GM13977 (cell line): Measurements from ENCODE around the gene NEK4.
"Not testable (repeated sequence)": the region's sequence is repeated elsewhere in the genome, so short reads cannot be mapped to it uniquely, and the experiment has no call there.

Experiments used
- DNase-seq: peaks from one replicate; pipeline ENCODE4 v3.0.0; 2012; ENCODE audit warnings: low spot score
- CTCF ChIP-seq: IDR thresholded peaks from 2 replicates; pipeline ENCODE4 v1.5.1; 2012; ENCODE audit warnings: mild to moderate bottlenecking, control low read depth; ENCODE audit not compliant: insufficient read depth; ENCODE audit errors: extremely low read depth, missing control alignments
- in situ Hi-C: fragments of 300-500 bp; cut with MboI; formaldehyde crosslinking; loops from one replicate; pipeline ENCODE4 v1.12.0; 2022; ENCODE audit warnings: low sequenced_read_pairs, low pct_unique_long_range_greater_than_20kb, mixed read lengths, inconsistent platforms; ENCODE audit not compliant: unreplicated experiment

Gene NEK4

GRCh38 chr3:52678265-52679198, 92.2 kb downstream of the NEK4 start:
- TF ChIP-seq CTCF: no peak
- in situ Hi-C loops: no loop called here
- no peak for DNase-seq

DNA sequence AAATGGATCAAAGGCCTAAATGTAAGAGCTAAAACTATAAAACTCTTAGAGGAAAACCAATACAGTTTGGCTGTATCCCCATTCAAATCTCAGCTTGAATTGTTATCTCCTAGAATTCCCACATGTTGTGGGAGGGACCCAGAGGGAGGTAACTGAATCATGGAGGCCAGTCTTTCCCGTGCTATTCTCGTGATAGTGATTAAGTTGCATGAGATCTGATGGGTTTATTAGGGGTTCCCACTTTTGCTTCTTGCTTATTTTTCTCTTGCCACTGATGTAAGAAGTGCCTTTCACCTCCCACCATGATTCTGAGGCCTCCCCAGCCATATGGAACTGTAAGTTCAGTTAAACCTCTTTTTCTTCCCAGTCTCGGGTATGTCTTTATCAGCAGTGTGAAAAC, 94.5 kb downstream of the NEK4 start:
- DNase-seq, in situ Hi-C loops: not testable (repeated sequence)

GRCh38 chr3:52671676-52672075, 99.1 kb downstream of the NEK4 start:
- in situ Hi-C loops: no loop called here
- no peak for TF ChIP-seq CTCF
- DNase-seq: no peak

DNA sequence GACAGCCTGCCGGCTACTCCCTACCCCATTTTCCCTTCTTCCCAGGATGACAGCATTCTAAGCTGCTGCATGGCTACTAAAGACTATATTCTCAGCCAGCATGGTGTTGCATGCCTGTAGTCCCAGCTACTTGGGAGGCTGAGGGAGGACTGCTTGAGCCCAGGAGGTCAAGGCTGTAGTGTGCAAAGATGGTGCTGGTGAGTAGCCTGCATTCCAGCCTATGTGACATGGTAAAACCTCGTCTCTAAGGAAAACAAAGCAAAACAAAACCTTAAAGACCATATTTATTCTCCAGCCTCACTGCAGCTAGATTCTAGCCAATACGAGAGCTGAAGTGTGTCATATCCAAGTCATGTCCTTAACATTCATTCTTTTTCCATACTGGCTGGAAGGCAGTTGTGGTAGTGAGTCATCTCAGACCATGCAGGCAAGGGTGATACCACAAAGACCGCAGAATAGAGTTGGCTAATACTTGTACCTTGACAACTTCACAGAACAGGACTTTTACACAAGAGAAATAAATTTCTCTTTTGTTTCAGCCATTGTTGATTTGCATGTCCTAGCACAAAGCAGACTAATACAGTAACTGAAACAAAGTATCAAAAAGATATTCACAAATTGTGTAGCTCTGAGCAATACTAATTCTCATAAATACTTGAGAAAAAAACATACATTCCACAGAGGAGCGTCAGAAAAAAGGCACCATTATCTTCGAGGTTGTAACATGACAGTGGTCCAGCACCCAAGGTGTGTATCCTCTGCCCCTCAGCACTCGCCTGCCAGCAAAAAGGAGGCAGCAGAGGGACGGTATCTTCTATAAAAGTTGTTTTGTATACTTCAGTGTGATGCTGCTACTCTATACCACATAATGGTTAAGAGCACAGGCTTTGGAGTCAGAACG, 99.9 kb downstream of the NEK4 start:
- peak; percentile 46 for DNase-seq
- in situ Hi-C loops: no loop called here
- TF ChIP-seq CTCF: no peak

GRCh38 chr3:52663098-52663497, 107.6 kb downstream of the NEK4 start:
- in situ Hi-C loops: no loop called here

DNA sequence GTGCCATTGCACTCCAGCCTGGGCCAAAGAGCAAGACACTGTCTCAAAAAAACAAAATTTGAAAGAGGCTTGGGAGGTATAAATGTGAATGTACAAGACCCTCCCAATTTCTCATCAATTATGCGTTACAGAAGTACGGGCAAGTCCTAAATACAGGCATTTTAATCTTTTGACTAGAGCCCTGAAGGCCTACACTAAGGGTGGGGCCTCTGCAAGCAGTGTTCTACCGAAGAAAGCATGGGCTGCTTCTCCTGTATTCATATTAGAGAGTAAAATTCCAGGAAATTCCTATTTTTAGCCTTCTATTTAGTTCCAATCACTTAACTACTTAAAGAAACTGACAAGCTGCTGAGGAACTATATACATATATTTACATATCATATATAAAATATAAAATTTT, 110.7 kb downstream of the NEK4 start:
- in situ Hi-C loops: no loop called here
- TF ChIP-seq CTCF: no peak
- DNase-seq: no peak

More at GRCh38 chr3:52663098-52663497, 107.6 kb downstream of the NEK4 start:
- TF ChIP-seq CTCF: no peak
- DNase-seq: no peak
